HepG2 (cell line): ENCODE results near the gene WDR37. TPM values are rescaled to one million over a fixed set of nuclear protein-coding genes. Genes with fewer than 3 reads are reported as not detected.

ENCODE experiments used
- ATAC-seq: fragments of 200-7000 bp; cut with Tn5 transposase; 3 replicates; pipeline ENCODE4 v1.9.1; 2020; ENCODE audit warnings: mild to moderate bottlenecking, moderate library complexity
- BruUV-seq: library from RNA; stranded (reverse); fragments of 400-500 nt; replicated peaks from 2 replicates; lab custom pipeline; 2021; lab: Mats Ljungman, UMichigan
- CTCF ChIA-PET: fragments of 300-600 bp; formaldehyde crosslinking; extraction: SDS; loops from one replicate; lab custom pipeline; 2021; ENCODE audit warnings: low total read pairs, inconsistent platforms, low intra/inter-chr PET ratio; lab: Yijun Ruan, JAX
- POLR2A ChIA-PET: fragments of 350-600 bp; sonication (Branson Sonifier 250); formaldehyde crosslinking; loops from one replicate; lab custom pipeline; 2020; ENCODE audit warnings: antibody characterized with exemption, inconsistent platforms; lab: Yijun Ruan, JAX
- DNase-seq: peaks from one replicate; pipeline ENCODE4 v3.0.0-alpha.2; 2015; ENCODE audit warnings: low spot score
- FAIRE-seq: peaks from 3 replicates; lab custom pipeline; 2011; peaks lifted over from hg19 to GRCh38; lab: Jason Lieb, UNC
- H2AFZ ChIP-seq: one replicate; pipeline ENCODE4 v1.6.1; 2011; ENCODE audit warnings: low read length, inconsistent platforms
- H3K27ac ChIP-seq: fragments of 300-600 bp; 3 replicates; pipeline ENCODE4 v1.8.0; 2011; ENCODE audit warnings: mixed run types, mild to moderate bottlenecking, mixed read lengths, low read length, inconsistent platforms; ENCODE audit not compliant: insufficient read depth; ENCODE audit errors: extremely low read length
- H3K27me3 ChIP-seq, 2 experiments: fragments of 200-600 bp in 1 of 2; 2 replicates in 1 of 2; 3 replicates in 1 of 2; pipeline versions ENCODE4 v1.6.0 to v1.8.0; 2011; ENCODE audit warnings: low read length in 2 of 2, mild to moderate bottlenecking in 2 of 2, moderate library complexity in 2 of 2, inconsistent platforms in 1 of 2; ENCODE audit not compliant: insufficient read depth in 2 of 2, control insufficient read depth in 1 of 2
- H3K36me3 ChIP-seq, 2 experiments: fragments of 200-600 bp in 1 of 2; replicated peaks in 1 of 2; 2 replicates in 1 of 2; 3 replicates in 1 of 2; pipeline versions ENCODE4 v1.5.1 to v1.8.0; 2011; ENCODE audit warnings: low read length in 2 of 2, inconsistent platforms in 1 of 2; ENCODE audit not compliant: insufficient read depth in 2 of 2, control insufficient read depth in 1 of 2
- H3K4me1 ChIP-seq: 2 replicates; pipeline ENCODE4 v1.5.1; 2012; ENCODE audit warnings: low read length, inconsistent platforms; ENCODE audit not compliant: insufficient read depth
- H3K4me2 ChIP-seq: 2 replicates; pipeline ENCODE4 v1.6.0; 2011; ENCODE audit warnings: low read depth, low read length, inconsistent platforms
- H3K4me3 ChIP-seq, 3 experiments: fragments of 200-600 bp in 1 of 3; sonication (generic), shearing (Covaris generic) in 1 of 3; replicated peaks in 1 of 3; 2 replicates each; pipeline ENCODE4 v1.5.1; 2011 to 2016; ENCODE audit warnings: low read length in 3 of 3, inconsistent platforms in 2 of 3, low read depth in 2 of 3, mild to moderate bottlenecking in 2 of 3, control low read depth in 1 of 3, mixed read lengths in 1 of 3; ENCODE audit not compliant: insufficient read depth in 1 of 3
- H3K79me2 ChIP-seq: one replicate; pipeline ENCODE4 v1.6.1; 2011; ENCODE audit warnings: low read length, inconsistent platforms; ENCODE audit not compliant: insufficient read depth
- H3K9ac ChIP-seq: 2 replicates; pipeline ENCODE4 v1.6.0; 2011; ENCODE audit warnings: mild to moderate bottlenecking, low read depth, low read length, inconsistent platforms; ENCODE audit not compliant: insufficient read depth
- H3K9me3 ChIP-seq: 2 replicates; pipeline ENCODE4 v1.5.1; 2012; ENCODE audit warnings: mild to moderate bottlenecking, low read length
- H4K20me1 ChIP-seq: 2 replicates; pipeline ENCODE4 v1.6.0; 2011; ENCODE audit warnings: inconsistent platforms, mild to moderate bottlenecking, low read length, moderate library complexity; ENCODE audit not compliant: insufficient read depth
- ATAD3A ChIP-seq: sonication (generic); formaldehyde crosslinking; IDR thresholded peaks from 2 replicates; pipeline ENCODE4 v1.4.0; 2020; ENCODE audit warnings: missing genetic modification reagents
- FIP1L1 ChIP-seq: fragments of 200-400 bp; formaldehyde crosslinking; IDR thresholded peaks from 2 replicates; pipeline ENCODE4 v1.6.1; 2018; ENCODE audit warnings: low read depth, mild to moderate bottlenecking, low read length, moderate library complexity, borderline replicate concordance; ENCODE audit not compliant: insufficient read depth
- GABPA ChIP-seq, 2 experiments: IDR thresholded peaks; 2 replicates each; pipeline ENCODE4 v1.6.1; 2011 to 2016; ENCODE audit warnings: low read depth in 2 of 2, low read length in 1 of 2, missing biosample characterization in 1 of 2, missing genetic modification characterization in 1 of 2
- HDAC6 ChIP-seq: fragments of 200-600 bp; sonication (generic); IDR thresholded peaks from 2 replicates; pipeline ENCODE4 v1.7.0; 2017; ENCODE audit warnings: mild to moderate bottlenecking, antibody characterized with exemption, low read length, low read depth
- MAFK ChIP-seq, 2 experiments: IDR thresholded peaks in 1 of 2; conservative IDR thresholded peaks in 1 of 2; 2 replicates each; pipeline ENCODE4 v1.6.1; 2011; ENCODE audit warnings: improper control_type of control experiment in 2 of 2, low read length in 2 of 2
- MXD4 ChIP-seq: IDR thresholded peaks from 2 replicates; pipeline ENCODE4 v1.6.1; 2016; ENCODE audit warnings: mild to moderate bottlenecking, missing biosample characterization, missing genetic modification reagents
- REPIN1 ChIP-seq: sonication (generic); formaldehyde crosslinking; IDR thresholded peaks from 2 replicates; pipeline ENCODE4 v1.8.0; 2022; ENCODE audit warnings: missing genetic modification reagents, low read depth, mild to moderate bottlenecking, borderline replicate concordance
- RFXANK ChIP-seq: IDR thresholded peaks from 2 replicates; pipeline ENCODE4 v1.6.1; 2016
- ZBTB1 ChIP-seq: sonication (generic); formaldehyde crosslinking; IDR thresholded peaks from 2 replicates; pipeline ENCODE4 v1.4.0; 2020; ENCODE audit warnings: missing genetic modification reagents, borderline replicate concordance
- ZNF609 ChIP-seq: sonication (generic); formaldehyde crosslinking; IDR thresholded peaks from 2 replicates; pipeline ENCODE4 v1.4.0; 2020; ENCODE audit warnings: mild to moderate bottlenecking, missing genetic modification reagents, borderline replicate concordance
- ZNF615 ChIP-seq: sonication (generic); formaldehyde crosslinking; IDR thresholded peaks from 2 replicates; pipeline ENCODE4 v1.5.0; 2020; ENCODE audit warnings: mild to moderate bottlenecking, missing genetic modification reagents, borderline replicate concordance
- ZNF790 ChIP-seq: sonication (generic); formaldehyde crosslinking; IDR thresholded peaks from 2 replicates; pipeline ENCODE4 v1.8.0; 2022; ENCODE audit warnings: missing genetic modification reagents, mild to moderate bottlenecking, borderline replicate concordance
- WGBS: methylation state at CpG from one replicate; pipeline ENCODE4 v1.1.6; 2017; ENCODE audit warnings: low lambda C conversion rate; 5-methylcytosine and 5-hydroxymethylcytosine counted together
- in situ Hi-C: cut with HindIII; loops from 2 replicates; pipeline ENCODE4 v1.10.0; 2017; ENCODE audit warnings: low pct_unique_long_range_greater_than_20kb; ENCODE audit not compliant: extremely low pct_ligation_motif_present
- intact Hi-C: fragments of 100-400 bp; cut with micrococcal nuclease; formaldehyde crosslinking; loops from one replicate; pipeline ENCODE4 v1.10.0; 2022; ENCODE audit not compliant: unreplicated experiment
- polyA plus RNA-seq, 8 experiments: library from polyadenylated mRNA; depleted of rRNA in 3 of 8; stranded (reverse) in 7 of 8; unstranded in 1 of 8; fragments of >200 nt; fragmentation: Illumina TruSeq in 4 of 8; extraction: Trizol in 4 of 8; gene quantifications; 2 replicates each; pipeline versions ENCODE4 v1.2.1 to v1.2.3, GENCODE V29; 2011 to 2016; ENCODE audit warnings: low read depth in 4 of 8, missing spikeins in 1 of 8, mixed read lengths in 1 of 8; ENCODE audit not compliant: insufficient read depth in 1 of 8
- total RNA-seq, 5 experiments: library from RNA; depleted of rRNA; stranded (reverse); fragments of >200 nt; fragmentation: Illumina TruSeq; extraction: Trizol; gene quantifications; 2 replicates each; pipeline ENCODE4 v1.2.3, GENCODE V29; 2016; ENCODE audit warnings: low read depth in 1 of 5
- TF ChIP-seq, protein P1 (sequence below): sonication (generic); formaldehyde crosslinking; IDR thresholded peaks from 2 replicates; pipeline ENCODE4 v1.4.0; 2020; ENCODE audit warnings: mild to moderate bottlenecking, missing genetic modification reagents

Gene WDR37
- total and polyA plus RNA-seq, 2 of the 13 experiments (the other 11 are each of a cell fraction or from before 2014, with no cell fraction given), result 5.9 to 7.5 TPM

DNA sequence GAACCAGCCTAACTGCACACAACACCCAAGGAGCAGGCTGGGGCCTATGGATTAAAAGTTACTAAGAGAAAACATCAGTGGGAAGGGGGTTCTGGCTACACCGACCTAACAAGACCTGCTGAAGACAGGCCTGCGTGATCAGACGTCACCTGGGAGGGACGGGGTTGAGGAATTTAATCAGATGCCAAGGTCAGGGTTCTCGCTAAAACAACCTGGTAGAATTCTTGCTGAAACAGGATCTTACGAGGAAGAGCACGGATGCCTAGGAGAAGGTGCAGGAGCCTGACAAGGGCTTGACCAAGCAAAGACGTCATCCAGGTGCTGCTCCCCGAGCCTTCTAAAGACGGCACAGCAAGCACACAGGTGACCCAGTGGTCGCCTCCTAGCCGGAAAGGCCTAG is 32.1 kb upstream of the WDR37 start:
- in situ Hi-C loops, result no loop called here
- TF ChIP-seq ZBTB1, result no peak
- TF ChIP-seq, protein P1, sequence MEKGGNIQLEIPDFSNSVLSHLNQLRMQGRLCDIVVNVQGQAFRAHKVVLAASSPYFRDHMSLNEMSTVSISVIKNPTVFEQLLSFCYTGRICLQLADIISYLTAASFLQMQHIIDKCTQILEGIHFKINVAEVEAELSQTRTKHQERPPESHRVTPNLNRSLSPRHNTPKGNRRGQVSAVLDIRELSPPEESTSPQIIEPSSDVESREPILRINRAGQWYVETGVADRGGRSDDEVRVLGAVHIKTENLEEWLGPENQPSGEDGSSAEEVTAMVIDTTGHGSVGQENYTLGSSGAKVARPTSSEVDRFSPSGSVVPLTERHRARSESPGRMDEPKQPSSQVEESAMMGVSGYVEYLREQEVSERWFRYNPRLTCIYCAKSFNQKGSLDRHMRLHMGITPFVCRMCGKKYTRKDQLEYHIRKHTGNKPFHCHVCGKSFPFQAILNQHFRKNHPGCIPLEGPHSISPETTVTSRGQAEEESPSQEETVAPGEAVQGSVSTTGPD (CRISPR knock-in tag), result no peak
- no peak for TF ChIP-seq MXD4 (CRISPR knock-in tag)
- no peak for TF ChIP-seq REPIN1 (CRISPR knock-in tag)
- no peak for TF ChIP-seq MAFK (conservative IDR thresholded peaks at IDR 0.05 in 1 of 2, IDR thresholded peaks at IDR 0.05 in 1 of 2; ENCODE audit: low read length in 2 of 2)
- no peak for TF ChIP-seq ATAD3A
- TF ChIP-seq FIP1L1, result no peak
- TF ChIP-seq RFXANK (CRISPR knock-in tag), result no peak
- no peak for TF ChIP-seq ZNF609 (CRISPR knock-in tag)
- TF ChIP-seq ZNF615 (CRISPR knock-in tag), result no peak
- no peak for TF ChIP-seq HDAC6
- TF ChIP-seq GABPA (IDR thresholded peaks at IDR 0.05; ENCODE audit: low read depth, low read length), result no peak
- TF ChIP-seq GABPA (CRISPR knock-in tag; IDR thresholded peaks at IDR 0.05; ENCODE audit: low read depth), result no peak
- TF ChIP-seq ZNF790 (CRISPR knock-in tag), result no peak
- no TSS peak for BruUV-seq
- FAIRE-seq (no peak), ATAC-seq (no peak), DNase-seq (no peak)
- Histone ChIP-seq H3K36me3 (peaks cover 1 to 5% of the 10 kb centered on the region in 2 experiments; a peak in 2 of 5 replicates), H3K4me2 (no peak overlapping the region), H3K9ac (no peak overlapping the region), H3K9me3 (no peaks in the 10 kb centered on the region), H4K20me1 (no peaks in the 10 kb centered on the region), H3K79me2 (no peaks in the 10 kb centered on the region), H2AFZ (no peak overlapping the region), H3K4me1 (no peaks in the 10 kb centered on the region), H3K27me3 (no peaks in the 10 kb centered on the region), H3K4me3 (no peak overlapping the region), H3K27ac (no peak overlapping the region)
- intact Hi-C loops, result no loop called here
- POLR2A ChIA-PET, result no interaction called here
- CTCF ChIA-PET, result no interaction called here
- 90% methylated on average over 12 of the region's 12 CpGs for WGBS
